ENCODE measurements around the gene INTS6. TPM values are rescaled to one million over a fixed set of nuclear protein-coding genes. Genes with fewer than 3 reads are reported as not detected.

INTS6 gene
- polyA plus RNA-seq, 1 donor (not counting 4 experiments of a cell fraction or from before 2014, with no cell fraction given), result 44.2 TPM

GRCh38 chr13:51370116-51370515 is 82.7 kb downstream of the INTS6 start:
- no peak for FAIRE-seq
- H2AFZ ChIP-seq (ENCODE audit: control insufficient read depth, low read length), result no peak overlapping the region
- H3K27me3 ChIP-seq (ENCODE audit: control insufficient read depth, extremely low read depth, insufficient read depth, low read length), result no peaks in the 10 kb centered on the region
- no peaks in the 10 kb centered on the region for H4K20me1 ChIP-seq (ENCODE audit: control insufficient read depth, extremely low read depth, insufficient read depth, low read length)
- no peak for TF ChIP-seq CTCF (optimal IDR thresholded peaks at IDR 0.05 in 1 of 3, IDR thresholded peaks at IDR 0.05 in 1 of 3, conservative IDR thresholded peaks at IDR 0.05 in 1 of 3; ENCODE audit: extremely low read depth in 1 of 3, insufficient read depth in 2 of 3, low read length in 3 of 3)
- dilution Hi-C loops (cut with MboI; ENCODE audit: extremely low pct_ligation_motif_present, low sequenced_read_pairs), result no loop called here
- H3K9ac ChIP-seq (ENCODE audit: control insufficient read depth, extremely low read depth, insufficient read depth, low read length), result no peak overlapping the region
- no peak overlapping the region for H3K27ac ChIP-seq (ENCODE audit: control insufficient read depth, insufficient read depth, low read length)
- H3K4me2 ChIP-seq (ENCODE audit: control insufficient read depth, extremely low read depth, insufficient read depth, low read depth, low read length), result no peak overlapping the region
- no peaks in the 10 kb centered on the region for H3K4me1 ChIP-seq (ENCODE audit: control insufficient read depth, extremely low read depth, insufficient read depth, low read length)
- H3K4me3 ChIP-seq (ENCODE audit: control insufficient read depth in 2 of 3, extremely low read depth in 1 of 3, insufficient read depth in 2 of 3, low read depth in 1 of 3, low read length in 3 of 3), result no peak overlapping the region
- no peak for DNase-seq (ENCODE audit: low read depth, low spot score)
- no peaks in the 10 kb centered on the region for H3K9me1 ChIP-seq (ENCODE audit: control insufficient read depth, extremely low read depth, insufficient read depth, low read length)
- no peaks in the 10 kb centered on the region for H3K9me3 ChIP-seq (ENCODE audit: control insufficient read depth, low read depth, low read length)
- H3K79me2 ChIP-seq (ENCODE audit: control insufficient read depth, insufficient read depth, low read length), result peaks cover 2% of the 10 kb centered on the region
- peaks cover 7 to 15% of the 10 kb centered on the region in 2 experiments for H3K36me3 ChIP-seq (ENCODE audit: control insufficient read depth in 2 of 2, extremely low read depth in 1 of 2, insufficient read depth in 2 of 2, low read length in 2 of 2)

DNA sequence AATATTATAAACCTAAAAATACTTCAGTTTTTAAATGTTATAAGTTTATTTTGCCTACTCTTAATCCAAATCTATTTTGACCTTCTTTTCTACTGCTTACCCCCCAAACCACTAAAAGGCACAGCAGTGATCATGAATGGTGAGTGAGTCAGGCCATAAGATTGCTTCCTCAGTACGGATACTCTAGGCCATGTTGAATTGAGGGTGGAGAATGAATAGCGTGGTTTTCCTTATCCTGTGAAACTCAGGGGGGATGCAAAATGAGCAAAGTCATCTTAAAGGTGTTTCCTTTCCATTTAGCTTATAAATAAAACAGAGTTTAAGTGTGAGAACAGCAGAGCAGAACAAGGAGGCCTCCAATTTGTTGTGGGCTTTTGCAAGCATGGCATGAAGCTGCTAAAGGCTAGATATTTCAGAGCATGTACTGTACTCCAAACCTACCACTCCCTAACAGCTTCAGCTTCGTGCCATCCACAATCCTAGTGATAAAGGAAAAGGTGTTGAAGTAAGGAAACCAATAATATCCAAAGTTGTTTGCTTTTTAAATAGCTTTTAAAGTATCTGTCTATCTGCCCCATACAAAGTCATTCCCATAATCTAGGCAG is 88.3 kb downstream of the INTS6 start:
- Histone ChIP-seq H3K36me3 (ENCODE audit: control insufficient read depth in 2 of 2, extremely low read depth in 1 of 2, insufficient read depth in 2 of 2, low read length in 2 of 2) (peaks cover 6 to 12% of the 10 kb centered on the region in 2 experiments), H3K79me2 (ENCODE audit: control insufficient read depth, insufficient read depth, low read length) (no peaks in the 10 kb centered on the region), H3K9ac (ENCODE audit: control insufficient read depth, extremely low read depth, insufficient read depth, low read length) (no peak overlapping the region), H3K27ac (ENCODE audit: control insufficient read depth, insufficient read depth, low read length) (no peak overlapping the region), H3K9me3 (ENCODE audit: control insufficient read depth, low read depth, low read length) (no peaks in the 10 kb centered on the region), H2AFZ (ENCODE audit: control insufficient read depth, low read length) (no peak overlapping the region), H3K4me3 (ENCODE audit: control insufficient read depth in 2 of 3, extremely low read depth in 1 of 3, insufficient read depth in 2 of 3, low read depth in 1 of 3, low read length in 3 of 3) (no peak overlapping the region), H3K9me1 (ENCODE audit: control insufficient read depth, extremely low read depth, insufficient read depth, low read length) (no peaks in the 10 kb centered on the region), H4K20me1 (ENCODE audit: control insufficient read depth, extremely low read depth, insufficient read depth, low read length) (no peaks in the 10 kb centered on the region), H3K27me3 (ENCODE audit: control insufficient read depth, extremely low read depth, insufficient read depth, low read length) (no peaks in the 10 kb centered on the region), H3K4me2 (ENCODE audit: control insufficient read depth, extremely low read depth, insufficient read depth, low read depth, low read length) (no peak overlapping the region), H3K4me1 (ENCODE audit: control insufficient read depth, extremely low read depth, insufficient read depth, low read length) (peaks cover 8% of the 10 kb centered on the region)
- DNase-seq (ENCODE audit: low read depth, low spot score), result no peak
- FAIRE-seq, result peak; percentile 76
- TF ChIP-seq CTCF (optimal IDR thresholded peaks at IDR 0.05 in 1 of 3, IDR thresholded peaks at IDR 0.05 in 1 of 3, conservative IDR thresholded peaks at IDR 0.05 in 1 of 3; ENCODE audit: extremely low read depth in 1 of 3, insufficient read depth in 2 of 3, low read length in 3 of 3) (no peak), EZH2 (IDR thresholded peaks at IDR 0.05; ENCODE audit: low read length) (no peak)
- dilution Hi-C loops (cut with MboI; ENCODE audit: extremely low pct_ligation_motif_present, low sequenced_read_pairs), result no loop called here

Measured in keratinocyte (primary cell).